Thyroid gland (tissue), 4 donors: ENCODE results near the gene GALR1.

Source experiments
- POLR2A ChIP-seq, 2 donors: fragments of 450-650 bp; IDR thresholded peaks; one replicate each; pipeline ENCODE4 v1.6.1; 2017; ENCODE audit warnings: antibody characterized with exemption in 2 of 2, mild to moderate bottlenecking in 2 of 2, moderate library complexity in 1 of 2
- TF ChIP-seq, protein P1 (sequence below), 6 experiments: fragments of 200-600 bp in 3 of 6; fragments of 450-650 bp in 3 of 6; sonication (generic) in 3 of 6; IDR thresholded peaks; one replicate each; pipeline ENCODE4 v1.5.1; 2016 to 2019; ENCODE audit warnings: antibody characterized with exemption in 6 of 6, mild to moderate bottlenecking in 2 of 6, inconsistent platforms in 1 of 6, moderate library complexity in 1 of 6

DNA sequence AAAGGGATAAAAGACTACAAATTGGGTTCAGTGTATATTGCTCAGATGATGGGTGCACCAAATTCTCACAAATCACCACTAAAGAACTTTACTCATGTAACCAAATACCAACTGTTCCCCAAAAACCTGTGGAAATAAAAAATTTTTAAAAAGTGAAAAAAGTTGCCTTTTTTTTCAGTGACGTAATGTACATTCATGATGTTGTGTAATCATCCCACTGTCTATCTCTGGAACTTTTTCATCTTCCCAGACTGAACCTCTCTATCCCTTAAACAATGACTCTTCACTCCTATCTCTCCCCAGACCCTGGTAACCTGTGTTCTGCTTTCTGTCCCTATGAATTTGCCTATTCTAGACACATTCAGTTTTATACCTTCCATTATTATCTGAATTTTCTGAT is 19.0 kb upstream of the GALR1 start:
- TF ChIP-seq, protein P1, sequence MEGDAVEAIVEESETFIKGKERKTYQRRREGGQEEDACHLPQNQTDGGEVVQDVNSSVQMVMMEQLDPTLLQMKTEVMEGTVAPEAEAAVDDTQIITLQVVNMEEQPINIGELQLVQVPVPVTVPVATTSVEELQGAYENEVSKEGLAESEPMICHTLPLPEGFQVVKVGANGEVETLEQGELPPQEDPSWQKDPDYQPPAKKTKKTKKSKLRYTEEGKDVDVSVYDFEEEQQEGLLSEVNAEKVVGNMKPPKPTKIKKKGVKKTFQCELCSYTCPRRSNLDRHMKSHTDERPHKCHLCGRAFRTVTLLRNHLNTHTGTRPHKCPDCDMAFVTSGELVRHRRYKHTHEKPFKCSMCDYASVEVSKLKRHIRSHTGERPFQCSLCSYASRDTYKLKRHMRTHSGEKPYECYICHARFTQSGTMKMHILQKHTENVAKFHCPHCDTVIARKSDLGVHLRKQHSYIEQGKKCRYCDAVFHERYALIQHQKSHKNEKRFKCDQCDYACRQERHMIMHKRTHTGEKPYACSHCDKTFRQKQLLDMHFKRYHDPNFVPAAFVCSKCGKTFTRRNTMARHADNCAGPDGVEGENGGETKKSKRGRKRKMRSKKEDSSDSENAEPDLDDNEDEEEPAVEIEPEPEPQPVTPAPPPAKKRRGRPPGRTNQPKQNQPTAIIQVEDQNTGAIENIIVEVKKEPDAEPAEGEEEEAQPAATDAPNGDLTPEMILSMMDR (IDR thresholded peaks at IDR 0.05) = no peak
- TF ChIP-seq POLR2A (IDR thresholded peaks at IDR 0.05) = no peak
